GM12878 (cell line): ENCODE data around the gene TMEM131L.

Experiments used
- BHLHE40 ChIP-seq, 2 experiments: fragments of 450-650 bp in 1 of 2; IDR thresholded peaks; 2 replicates each; pipeline ENCODE4 v1.6.1; 2011 to 2017; ENCODE audit warnings: low read depth in 2 of 2, borderline replicate concordance in 1 of 2, improper control_type of control experiment in 1 of 2, low read length in 1 of 2, mild to moderate bottlenecking in 1 of 2
- BRCA1 ChIP-seq: IDR thresholded peaks from 2 replicates; pipeline ENCODE4 v1.6.1; 2011; ENCODE audit warnings: low read depth, low read length, improper control_type of control experiment
- CTCF ChIP-seq, 3 experiments: IDR thresholded peaks in 2 of 3; conservative IDR thresholded peaks in 1 of 3; 2 replicates each; pipeline ENCODE4 v1.5.1; 2011; ENCODE audit warnings: low read depth in 3 of 3, low read length in 3 of 3, mild to moderate bottlenecking in 3 of 3, control low read depth in 2 of 3, moderate library complexity in 2 of 3, inconsistent platforms in 1 of 3, mixed read lengths in 1 of 3; ENCODE audit not compliant: control insufficient read depth in 2 of 3, insufficient read depth in 1 of 3; ENCODE audit errors: extremely low read depth in 1 of 3
- EZH2 ChIP-seq: IDR thresholded peaks from 2 replicates; pipeline ENCODE4 v1.6.1; 2012; ENCODE audit warnings: low read depth, mild to moderate bottlenecking, control low read depth, inconsistent platforms, low read length, borderline replicate concordance; ENCODE audit not compliant: control insufficient read depth
- IKZF2 ChIP-seq, 2 experiments: fragments of 450-650 bp; IDR thresholded peaks; 2 replicates each; pipeline ENCODE4 v1.6.1; 2017; ENCODE audit warnings: mild to moderate bottlenecking in 2 of 2, moderate library complexity in 2 of 2
- JUND ChIP-seq: IDR thresholded peaks from 2 replicates; pipeline ENCODE4 v1.6.1; 2012; ENCODE audit warnings: low read depth, mild to moderate bottlenecking, low read length, improper control_type of control experiment, moderate library complexity
- MAX ChIP-seq: IDR thresholded peaks from 2 replicates; pipeline ENCODE4 v1.6.1; 2012; ENCODE audit warnings: low read depth, low read length, improper control_type of control experiment
- MYC ChIP-seq: IDR thresholded peaks from 2 replicates; pipeline ENCODE4 v1.6.1; 2011; ENCODE audit warnings: mild to moderate bottlenecking, low read length, moderate library complexity, inconsistent platforms; ENCODE audit not compliant: insufficient read depth, insufficient replicate concordance, insufficient read length, severe bottlenecking
- POLR2A ChIP-seq: IDR thresholded peaks from 2 replicates; pipeline ENCODE4 v1.6.1; 2011; ENCODE audit warnings: low read depth, mild to moderate bottlenecking, low read length
- POLR2AphosphoS5 ChIP-seq: IDR thresholded peaks from 2 replicates; pipeline ENCODE4 v1.6.1; 2011; ENCODE audit warnings: mild to moderate bottlenecking, low read length, inconsistent platforms
- RAD21 ChIP-seq: IDR thresholded peaks from 2 replicates; pipeline ENCODE4 v1.6.1; 2011; ENCODE audit warnings: mild to moderate bottlenecking, low read depth, low read length, moderate library complexity; ENCODE audit not compliant: insufficient read depth

GRCh38 chr4:153646978-153647377 is 180.8 kb downstream of the TMEM131L start:
- TF ChIP-seq POLR2A (no peak), CTCF (IDR thresholded peaks at IDR 0.05 in 2 of 3, conservative IDR thresholded peaks at IDR 0.05 in 1 of 3; ENCODE audit: control insufficient read depth in 2 of 3, extremely low read depth in 1 of 3, insufficient read depth in 1 of 3, low read depth in 3 of 3, low read length in 3 of 3) (no peak), MYC (no peak), BHLHE40 (IDR thresholded peaks at IDR 0.05; ENCODE audit: borderline replicate concordance in 1 of 2, low read depth in 2 of 2, low read length in 1 of 2) (no peak), POLR2AphosphoS5 (no peak), RAD21 (no peak), IKZF2 (IDR thresholded peaks at IDR 0.05) (no peak), JUND (no peak), BRCA1 (no peak), MAX (no peak), EZH2 (no peak)
